Activated T-helper 2 cell treated with anti-CD3 and anti-CD28 coated beads, Interferon-gamma antibody, Interleukin-2, Interleukin-4, amounts not matched to agents 10 μg/mL and 5 μg/mL and 100 μg/mL, durations not matched to agents 14 hours and 24 hours and 36 hours (primary cell): ENCODE data around the gene FIS1. TPM values are rescaled to one million over a fixed set of nuclear protein-coding genes. Genes with fewer than 3 reads are reported as not detected.
"Not testable (repeated sequence)": the region's sequence is repeated elsewhere in the genome, so short reads cannot be mapped to it uniquely, and the experiment has no call there.

Source experiments
- DNase-seq: peaks from one replicate; pipeline ENCODE4 v3.0.0; 2021; ENCODE audit warnings: low spot score
- H3K27ac Mint-ChIP-seq: one replicate; pipeline ENCODE4 v1.8.0; 2021; ENCODE audit warnings: mixed read lengths
- H3K27me3 Mint-ChIP-seq: one replicate; pipeline ENCODE4 v1.8.0; 2021; ENCODE audit warnings: low read depth, mixed read lengths
- H3K36me3 Mint-ChIP-seq: one replicate; pipeline ENCODE4 v1.8.0; 2021; ENCODE audit warnings: low read depth, mixed read lengths
- H3K4me1 Mint-ChIP-seq: one replicate; pipeline ENCODE4 v1.8.0; 2021; ENCODE audit warnings: low read depth, mixed read lengths
- H3K4me3 Mint-ChIP-seq: one replicate; pipeline ENCODE4 v1.8.0; 2021; ENCODE audit warnings: low read depth, mild to moderate bottlenecking, moderate library complexity, mixed read lengths
- H3K9me3 Mint-ChIP-seq: one replicate; pipeline ENCODE4 v1.8.0; 2021; ENCODE audit warnings: mixed read lengths
- intact Hi-C: fragments of 100-400 bp; cut with micrococcal nuclease; formaldehyde crosslinking; loops from one replicate; pipeline ENCODE4 v1.15.1; 2023
- total RNA-seq: library from RNA; stranded (reverse); gene quantifications from 2 replicates; pipeline ENCODE4 v1.2.3, GENCODE V29; 2022

The FIS1 gene
- total RNA-seq, 1 donor from 2014 or later = 132 TPM

GRCh38 chr7:101203740-101204738, 40.8 kb downstream of the FIS1 start:
- H3K9me3 Mint-ChIP-seq, H3K4me1 Mint-ChIP-seq, DNase-seq, intact Hi-C loops: not testable (repeated sequence)
- Mint-ChIP-seq H3K4me3 (peak overlapping the region; percentile 69), H3K36me3 (peaks cover 17% of the 10 kb centered on the region), H3K27me3 (peaks cover 31% of the 10 kb centered on the region), H3K27ac (peak overlapping the region; percentile 82)

GRCh38 chr7:101202603-101202918, 42.3 kb downstream of the FIS1 start:
- peaks cover 9% of the 10 kb centered on the region for H3K4me1 Mint-ChIP-seq
- intact Hi-C loops = no loop called here
- no peak overlapping the region for H3K27ac Mint-ChIP-seq
- H3K9me3 Mint-ChIP-seq = no peaks in the 10 kb centered on the region
- H3K4me3 Mint-ChIP-seq = no peak overlapping the region
- no peak for DNase-seq
- peaks cover 12% of the 10 kb centered on the region for H3K36me3 Mint-ChIP-seq
- H3K27me3 Mint-ChIP-seq = peaks cover 31% of the 10 kb centered on the region

- H3K4me3 Mint-ChIP-seq = no peak overlapping the region
- no peak for DNase-seq
- peaks cover 12% of the 10 kb centered on the region for H3K36me3 Mint-ChIP-seq
- H3K27ac Mint-ChIP-seq = no peak overlapping the region
- intact Hi-C loops = no loop called here
- peaks cover 31% of the 10 kb centered on the region for H3K27me3 Mint-ChIP-seq
- no peaks in the 10 kb centered on the region for H3K9me3 Mint-ChIP-seq
- peaks cover 9% of the 10 kb centered on the region for H3K4me1 Mint-ChIP-seq
Measured at GRCh38 chr7:101201695-101202602, 42.9 kb downstream of the FIS1 start.

GRCh38 chr7:101200862-101201599, 43.9 kb downstream of the FIS1 start, which contains the start of gene MOGAT3:
MOGAT3 (minus strand) TSS chr7:101201036; CDS start chr7:101200854, 182 bp downstream.
- peaks cover 9% of the 10 kb centered on the region for H3K4me1 Mint-ChIP-seq
- intact Hi-C loops = no loop called here
- peaks cover 4% of the 10 kb centered on the region for H3K36me3 Mint-ChIP-seq
- peaks cover 31% of the 10 kb centered on the region for H3K27me3 Mint-ChIP-seq
- DNase-seq = no peak
- H3K9me3 Mint-ChIP-seq = no peaks in the 10 kb centered on the region
- no peak within 1 kb of the TSS for H3K27ac Mint-ChIP-seq
- H3K4me3 Mint-ChIP-seq = no peak within 1 kb of the TSS

- no peak for DNase-seq
- no peaks in the 10 kb centered on the region for H3K36me3 Mint-ChIP-seq
- intact Hi-C loops = no loop called here
- peaks cover 31% of the 10 kb centered on the region for H3K27me3 Mint-ChIP-seq
- no peaks in the 10 kb centered on the region for H3K9me3 Mint-ChIP-seq
- peaks cover 8% of the 10 kb centered on the region for H3K4me1 Mint-ChIP-seq
- no peak overlapping the region for H3K27ac Mint-ChIP-seq
- no peak overlapping the region for H3K4me3 Mint-ChIP-seq
Measured at GRCh38 chr7:101200504-101200861, 44.4 kb downstream of the FIS1 start.

GRCh38 chr7:101199522-101199921, 45.4 kb downstream of the FIS1 start:
- DNase-seq, H3K36me3 Mint-ChIP-seq, H3K4me1 Mint-ChIP-seq, intact Hi-C loops, H3K27ac Mint-ChIP-seq, H3K9me3 Mint-ChIP-seq, H3K4me3 Mint-ChIP-seq: not testable (repeated sequence)
- H3K27me3 Mint-ChIP-seq = peaks cover 33% of the 10 kb centered on the region

GRCh38 chr7:101198476-101198875, 46.4 kb downstream of the FIS1 start:
- intact Hi-C loops = no loop called here
- no peak for DNase-seq
- no peak overlapping the region for H3K27ac Mint-ChIP-seq
- peaks cover 30% of the 10 kb centered on the region for H3K27me3 Mint-ChIP-seq
- no peaks in the 10 kb centered on the region for H3K36me3 Mint-ChIP-seq
- H3K4me1 Mint-ChIP-seq = peaks cover 4% of the 10 kb centered on the region
- no peaks in the 10 kb centered on the region for H3K9me3 Mint-ChIP-seq
- no peak overlapping the region for H3K4me3 Mint-ChIP-seq

- Mint-ChIP-seq H3K27ac (no peak overlapping the region), H3K27me3 (peaks cover 28% of the 10 kb centered on the region), H3K4me1 (peaks cover 4% of the 10 kb centered on the region), H3K9me3 (no peaks in the 10 kb centered on the region), H3K36me3 (no peaks in the 10 kb centered on the region), H3K4me3 (no peak overlapping the region)
- no peak for DNase-seq
- intact Hi-C loops = no loop called here
Measured at GRCh38 chr7:101197991-101198390, 46.9 kb downstream of the FIS1 start.

GRCh38 chr7:101195884-101196283, 49.0 kb downstream of the FIS1 start:
- H3K4me3 Mint-ChIP-seq = no peak overlapping the region
- H3K9me3 Mint-ChIP-seq = no peaks in the 10 kb centered on the region
- H3K4me1 Mint-ChIP-seq = peaks cover 5% of the 10 kb centered on the region
- H3K27ac Mint-ChIP-seq = no peak overlapping the region
- H3K27me3 Mint-ChIP-seq = peaks cover 16% of the 10 kb centered on the region
- DNase-seq = no peak
- H3K36me3 Mint-ChIP-seq = no peaks in the 10 kb centered on the region
- intact Hi-C loops = no loop called here

Other genes starting within 250 kb of the FIS1 start
- gene MUC17, start 225.0 kb downstream of the FIS1 start, total RNA-seq = not detected in 2 replicates
- 42.6 and 43.8 TPM in 2 replicates for gene TRIM56, start 159.6 kb downstream of the FIS1 start, total RNA-seq
- 0.23 TPM in 2 replicates for gene SERPINE1, start 118.0 kb downstream of the FIS1 start, total RNA-seq
- gene AP1S1, start 90.6 kb downstream of the FIS1 start, total RNA-seq = 41.8 and 42.8 TPM in 2 replicates
- 0.23 and 0.41 TPM in 2 replicates for gene VGF, start 79.5 kb downstream of the FIS1 start, total RNA-seq
- gene NAT16, start 64.8 kb downstream of the FIS1 start, total RNA-seq = not detected in 2 replicates
- not detected in 2 replicates for gene MOGAT3, start 44.0 kb downstream of the FIS1 start, total RNA-seq
- 75.5 and 82.8 TPM in 2 replicates for gene PLOD3, start 27.5 kb downstream of the FIS1 start, total RNA-seq
- 45.1 and 46.8 TPM in 2 replicates for gene ZNHIT1, start 26.9 kb downstream of the FIS1 start, total RNA-seq
- 18.2 and 19.4 TPM in 2 replicates for gene CLDN15, start 7.3 kb downstream of the FIS1 start, total RNA-seq
- gene IFT22, start 76.7 kb upstream of the FIS1 start, total RNA-seq = 4.5 and 5.3 TPM in 2 replicates
- gene COL26A1, start 117.8 kb upstream of the FIS1 start, total RNA-seq = 0.11 and 0.16 TPM in 2 replicates